ENCODE results near the gene FRMD4A.

The FRMD4A gene

GRCh38 chr10:14330388-14331061 lies at the start of gene FRMD4A:
FRMD4A (minus strand) TSS chr10:14330924.
- DNase-seq (ENCODE audit: low read depth), result no peak

- no peak for DNase-seq (ENCODE audit: low read depth)
Measured at GRCh38 chr10:14379556-14380280, 49.0 kb upstream of the FRMD4A start.

- no peak for DNase-seq (ENCODE audit: low read depth)
Measured at GRCh38 chr10:14378387-14378960, 47.8 kb upstream of the FRMD4A start.

DNA sequence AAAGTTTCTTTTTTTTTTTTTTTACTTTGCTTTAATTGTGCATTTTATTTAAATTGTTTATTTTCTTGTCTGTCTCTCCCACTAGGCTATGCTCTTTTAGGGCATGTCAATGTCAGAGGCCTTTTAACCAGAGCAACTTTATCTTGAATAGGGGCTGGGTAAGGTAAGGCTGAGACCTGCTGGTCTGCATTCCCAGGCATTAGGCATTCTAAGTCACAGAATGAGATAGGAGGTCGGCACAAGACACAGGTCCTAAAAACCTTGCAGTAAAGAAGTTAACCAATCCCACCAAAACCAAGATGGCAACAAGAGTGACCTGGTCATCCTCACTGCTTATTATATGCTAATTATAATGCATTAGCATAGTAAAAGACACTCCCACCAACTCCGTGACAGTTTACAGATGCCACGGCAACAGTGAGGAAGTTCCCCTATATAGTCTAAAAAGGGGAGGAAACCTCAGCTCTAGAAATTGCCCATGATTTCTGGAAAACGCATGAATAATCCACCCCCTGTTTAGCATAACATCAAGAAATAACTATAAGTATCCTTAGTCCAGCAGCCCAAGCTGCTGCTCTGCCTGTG lies 47.0 kb upstream of the FRMD4A start:
- no peak for DNase-seq (ENCODE audit: low read depth)

- no peak for DNase-seq (ENCODE audit: low read depth)
Measured at GRCh38 chr10:14374745-14375445, 44.2 kb upstream of the FRMD4A start.

- DNase-seq (ENCODE audit: low read depth), result no peak
Measured at GRCh38 chr10:14372606-14373005, 41.9 kb upstream of the FRMD4A start.

- no peak for DNase-seq (ENCODE audit: low read depth)
Measured at GRCh38 chr10:14371581-14371980, 40.9 kb upstream of the FRMD4A start.

GRCh38 chr10:14370894-14371293 lies 40.2 kb upstream of the FRMD4A start:
- no peak for DNase-seq (ENCODE audit: low read depth)

GRCh38 chr10:14369906-14370305 lies 39.2 kb upstream of the FRMD4A start:
- no peak for DNase-seq (ENCODE audit: low read depth)

- DNase-seq (ENCODE audit: low read depth), result no peak
Measured at GRCh38 chr10:14366760-14367159, 36.0 kb upstream of the FRMD4A start.

DNA sequence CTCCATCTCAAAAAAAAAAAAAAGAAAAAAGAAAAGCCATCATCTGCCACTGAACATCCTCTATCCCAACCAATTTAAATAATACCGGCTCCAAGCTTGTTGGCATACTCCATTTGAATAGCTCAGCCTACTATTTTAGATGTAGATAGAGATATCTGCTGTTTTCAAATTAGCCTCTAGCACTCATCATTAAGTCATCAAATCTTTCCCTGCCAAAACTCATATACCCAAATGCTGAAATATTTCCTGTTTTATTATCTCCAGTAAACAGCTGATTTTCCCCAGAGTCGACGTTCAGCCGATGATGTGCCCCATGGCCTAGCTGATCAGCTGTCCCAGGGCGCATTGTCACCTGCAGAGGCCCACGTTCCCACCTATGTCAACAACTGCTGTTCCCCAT lies 34.5 kb upstream of the FRMD4A start:
- no peak for DNase-seq (ENCODE audit: low read depth)

GRCh38 chr10:14362104-14362503 lies 31.4 kb upstream of the FRMD4A start:
- DNase-seq (ENCODE audit: low read depth), result no peak

DNA sequence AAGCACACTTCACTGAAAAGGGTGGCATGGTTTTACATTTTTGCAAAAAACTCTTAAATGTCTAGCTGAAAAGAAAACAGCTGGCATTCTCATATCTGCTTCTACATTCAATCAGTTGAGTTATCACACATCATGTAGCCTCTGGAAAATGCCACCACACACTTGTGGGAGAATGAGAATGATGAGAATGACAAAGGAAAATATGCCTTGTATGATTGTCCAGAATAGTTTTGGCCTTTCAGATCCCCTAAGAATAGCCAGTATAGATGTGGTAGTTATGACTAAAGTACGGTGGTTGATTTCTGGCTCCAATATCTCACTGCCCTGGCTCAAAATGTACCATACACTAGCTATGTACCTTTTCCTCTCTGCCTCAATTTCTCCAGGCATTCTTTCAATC lies 30.2 kb upstream of the FRMD4A start:
- no peak for DNase-seq (ENCODE audit: low read depth)

GRCh38 chr10:14360515-14360914 lies 29.8 kb upstream of the FRMD4A start:
- no peak for DNase-seq (ENCODE audit: low read depth)

GRCh38 chr10:14358886-14359573 lies 28.3 kb upstream of the FRMD4A start:
- no peak for DNase-seq (ENCODE audit: low read depth)

DNA sequence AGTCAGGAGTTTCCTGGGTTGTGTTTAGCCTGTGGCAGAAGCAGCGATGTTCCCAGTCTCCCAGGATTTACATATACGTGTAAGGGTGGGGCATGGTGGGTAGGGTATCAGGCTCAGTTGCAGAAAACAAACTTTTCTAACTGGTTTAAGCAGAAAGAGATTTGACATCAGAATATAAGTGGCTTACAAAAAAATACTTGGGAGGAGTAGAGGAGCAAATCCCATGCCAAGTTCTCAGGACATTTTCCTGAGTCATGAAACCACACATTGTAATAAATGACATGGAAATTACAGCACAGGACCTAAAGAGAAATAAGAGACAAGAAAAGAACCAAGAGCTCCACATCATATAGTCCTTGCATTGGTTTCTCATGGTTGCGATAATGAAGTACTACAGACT lies 26.2 kb upstream of the FRMD4A start:
- no peak for DNase-seq (ENCODE audit: low read depth)

GRCh38 chr10:14355750-14356149 lies 25.0 kb upstream of the FRMD4A start:
- no peak for DNase-seq (ENCODE audit: low read depth)

- no peak for DNase-seq (ENCODE audit: low read depth)
Measured at GRCh38 chr10:14353291-14353913, 22.7 kb upstream of the FRMD4A start.

GRCh38 chr10:14350006-14350405 lies 19.3 kb upstream of the FRMD4A start:
- DNase-seq (ENCODE audit: low read depth), result no peak

GRCh38 chr10:14349081-14349480 lies 18.4 kb upstream of the FRMD4A start:
- no peak for DNase-seq (ENCODE audit: low read depth)

DNA sequence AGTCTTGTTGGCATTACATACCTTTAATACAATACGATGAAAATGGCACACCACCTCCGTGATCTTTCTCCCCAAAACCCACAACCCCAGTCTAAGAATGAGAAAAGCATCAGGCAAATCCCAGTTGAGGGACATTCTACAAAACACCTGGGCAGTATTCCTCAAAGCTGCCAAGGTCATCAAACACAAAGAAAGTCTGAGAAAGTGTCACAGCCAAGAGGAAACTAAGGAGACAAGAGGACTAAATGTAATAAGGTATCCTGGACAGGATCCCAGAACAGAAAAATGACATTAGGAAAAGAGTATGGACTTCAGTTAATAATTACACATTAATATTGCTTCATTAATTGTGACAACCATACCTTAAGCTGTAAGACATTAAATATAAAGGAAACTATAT lies 14.5 kb upstream of the FRMD4A start:
- DNase-seq (ENCODE audit: low read depth), result no peak
